ENCODE data around the gene HHAT.

GRCh38 chr1:210523830-210524229 lies 195.1 kb downstream of the HHAT start:
- TF ChIP-seq CTCF (IDR thresholded peaks at IDR 0.05): no peak
- TF ChIP-seq POLR2A (IDR thresholded peaks at IDR 0.05): no peak
- no peak for TF ChIP-seq EP300 (IDR thresholded peaks at IDR 0.05)
